Neuron (in vitro differentiated cells): ENCODE data around the gene APCDD1L.

Experiments
- H2AFZ ChIP-seq: one replicate; pipeline ENCODE4 v1.6.1; 2013; ENCODE audit warnings: low read depth, mild to moderate bottlenecking, inconsistent platforms, low read length, moderate library complexity
- H3K27me3 ChIP-seq: one replicate; pipeline ENCODE4 v1.6.1; 2013; ENCODE audit warnings: low read length; ENCODE audit not compliant: insufficient read depth
- H3K36me3 ChIP-seq: one replicate; pipeline ENCODE4 v1.6.1; 2013; ENCODE audit warnings: low read length; ENCODE audit not compliant: insufficient read depth
- H3K4me1 ChIP-seq: one replicate; pipeline ENCODE4 v1.6.1; 2013; ENCODE audit warnings: low read length; ENCODE audit not compliant: insufficient read depth
- H3K4me3 ChIP-seq: 2 replicates; pipeline ENCODE4 v1.5.1; 2013; ENCODE audit warnings: mild to moderate bottlenecking, low read length, moderate library complexity
- H3K9me3 ChIP-seq: one replicate; pipeline ENCODE4 v1.6.1; 2013; ENCODE audit warnings: low read length

Gene APCDD1L

GRCh38 chr20:58457083-58457695, 58.0 kb downstream of the APCDD1L start:
- no peak overlapping the region for H3K4me3 ChIP-seq
- H3K36me3 ChIP-seq = no peaks in the 10 kb centered on the region
- H3K9me3 ChIP-seq = peaks cover 2% of the 10 kb centered on the region
- no peaks in the 10 kb centered on the region for H3K27me3 ChIP-seq
- H3K4me1 ChIP-seq = no peaks in the 10 kb centered on the region
- H2AFZ ChIP-seq = no peak overlapping the region

DNA sequence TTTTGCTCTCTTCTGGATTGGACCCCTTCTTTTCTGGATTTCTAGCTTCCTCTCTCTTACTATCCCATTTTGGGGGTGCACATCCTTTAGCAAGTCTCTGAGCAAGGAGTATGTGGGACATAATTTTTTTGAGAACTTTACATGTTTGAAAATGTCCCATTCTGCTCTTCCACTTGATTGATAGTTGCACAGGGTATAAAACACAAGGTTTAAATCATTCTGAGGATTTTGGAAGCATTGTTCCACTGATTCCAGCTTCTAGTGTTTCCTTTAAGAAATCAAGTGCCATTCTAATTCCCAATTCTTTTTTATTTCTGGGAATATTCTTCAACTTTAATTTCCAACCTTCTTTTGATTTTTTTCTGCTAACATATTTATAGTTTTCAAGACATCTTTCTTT, 60.7 kb downstream of the APCDD1L start:
- H3K4me3 ChIP-seq = no peak overlapping the region
- no peak overlapping the region for H2AFZ ChIP-seq
- H3K36me3 ChIP-seq = no peaks in the 10 kb centered on the region
- peaks cover 2% of the 10 kb centered on the region for H3K9me3 ChIP-seq
- no peaks in the 10 kb centered on the region for H3K27me3 ChIP-seq
- H3K4me1 ChIP-seq = no peaks in the 10 kb centered on the region

GRCh38 chr20:58453391-58453790, 61.8 kb downstream of the APCDD1L start:
- Histone ChIP-seq H3K36me3 (no peaks in the 10 kb centered on the region), H3K27me3 (no peaks in the 10 kb centered on the region), H3K4me1 (no peaks in the 10 kb centered on the region), H3K4me3 (no peak overlapping the region), H3K9me3 (peaks cover 2% of the 10 kb centered on the region), H2AFZ (no peak overlapping the region)

DNA sequence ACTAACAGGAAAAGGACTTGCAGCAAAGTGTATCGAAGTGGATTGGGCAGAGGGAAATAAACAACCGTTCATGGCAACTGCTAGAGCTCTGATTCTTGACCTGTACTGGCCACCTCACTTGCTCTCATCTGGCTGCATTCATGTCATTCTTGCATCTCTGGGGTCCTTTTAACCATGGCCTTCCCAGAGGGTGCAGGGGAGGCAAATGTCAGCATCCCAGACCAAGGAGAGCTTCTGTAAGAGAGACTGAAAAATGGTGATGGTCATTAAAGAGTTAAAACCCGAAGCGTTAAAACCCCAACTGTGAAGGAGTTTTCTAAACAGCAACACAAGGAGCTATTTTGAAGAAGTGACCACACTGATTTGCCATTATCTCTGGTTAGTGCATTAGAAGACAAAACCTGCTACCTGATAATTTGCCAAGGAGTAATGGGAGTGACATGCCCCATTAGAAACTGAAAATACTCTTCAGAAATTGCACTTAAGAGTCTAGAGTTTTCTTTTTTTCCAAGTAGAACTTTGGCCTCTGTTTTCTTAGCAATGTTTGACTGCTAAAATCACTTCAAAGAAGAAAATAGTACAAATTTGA, 62.4 kb downstream of the APCDD1L start:
- H3K4me3 ChIP-seq = no peak overlapping the region
- no peak overlapping the region for H2AFZ ChIP-seq
- H3K4me1 ChIP-seq = no peaks in the 10 kb centered on the region
- peaks cover 4% of the 10 kb centered on the region for H3K36me3 ChIP-seq
- H3K9me3 ChIP-seq = peaks cover 2% of the 10 kb centered on the region
- H3K27me3 ChIP-seq = no peaks in the 10 kb centered on the region

- peaks cover 20% of the 10 kb centered on the region for H3K36me3 ChIP-seq
- H3K27me3 ChIP-seq = no peaks in the 10 kb centered on the region
- no peak overlapping the region for H3K4me3 ChIP-seq
- no peak overlapping the region for H2AFZ ChIP-seq
- H3K4me1 ChIP-seq = no peaks in the 10 kb centered on the region
- peaks cover 2% of the 10 kb centered on the region for H3K9me3 ChIP-seq
These were observed 64.9 kb downstream of the APCDD1L start for GRCh38 chr20:58450254-58450653.

DNA sequence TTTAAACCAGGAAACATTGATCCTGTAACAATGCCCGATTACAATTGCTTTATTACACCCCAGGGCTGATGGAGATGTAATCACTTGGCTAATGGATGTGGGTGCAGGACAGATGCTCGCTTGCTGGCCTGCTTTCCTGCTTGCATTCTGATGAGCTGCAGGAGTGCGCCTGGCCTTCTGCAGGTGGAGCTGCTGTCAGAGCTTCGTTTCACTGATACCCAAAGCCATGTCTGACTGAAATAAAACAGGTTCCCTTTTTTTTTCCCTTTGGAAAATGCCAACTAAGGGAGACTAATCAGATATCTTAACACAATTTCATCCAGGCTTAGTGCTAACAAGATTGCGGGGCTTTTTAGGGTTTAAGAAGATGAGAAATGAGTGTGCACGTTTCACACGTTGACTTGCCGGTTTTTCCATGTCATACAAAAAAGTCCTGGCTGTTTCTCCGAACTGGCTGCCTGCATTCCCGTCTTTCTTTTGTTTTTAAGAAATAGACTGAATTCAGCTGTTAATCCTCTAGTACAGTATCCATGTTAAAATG, 65.4 kb downstream of the APCDD1L start:
- peaks cover 24% of the 10 kb centered on the region for H3K36me3 ChIP-seq
- H3K27me3 ChIP-seq = no peaks in the 10 kb centered on the region
- no peaks in the 10 kb centered on the region for H3K4me1 ChIP-seq
- no peak overlapping the region for H3K4me3 ChIP-seq
- no peak overlapping the region for H2AFZ ChIP-seq
- peaks cover 2% of the 10 kb centered on the region for H3K9me3 ChIP-seq

DNA sequence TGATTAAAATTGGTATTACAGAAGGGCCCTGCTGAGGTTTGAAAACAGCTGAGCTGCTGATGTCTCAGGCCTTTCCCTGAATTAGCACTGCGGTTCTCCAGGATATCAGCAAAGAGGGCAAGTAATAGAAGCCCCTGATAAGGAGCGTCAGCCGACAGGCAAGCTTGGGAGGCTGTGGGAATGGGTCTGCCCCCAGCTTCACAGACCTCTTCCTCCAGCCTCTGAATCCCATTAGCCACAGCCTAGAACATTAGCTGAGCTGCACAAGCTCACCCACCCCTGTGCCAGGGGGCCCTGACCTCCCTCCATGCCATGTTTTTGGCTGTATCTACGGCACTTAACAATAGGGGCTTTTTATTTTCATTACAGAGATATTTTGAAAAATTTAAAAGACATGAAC, 66.2 kb downstream of the APCDD1L start:
- no peak overlapping the region for H3K4me3 ChIP-seq
- no peaks in the 10 kb centered on the region for H3K27me3 ChIP-seq
- peaks cover 31% of the 10 kb centered on the region for H3K36me3 ChIP-seq
- no peak overlapping the region for H2AFZ ChIP-seq
- H3K9me3 ChIP-seq = no peaks in the 10 kb centered on the region
- no peaks in the 10 kb centered on the region for H3K4me1 ChIP-seq

DNA sequence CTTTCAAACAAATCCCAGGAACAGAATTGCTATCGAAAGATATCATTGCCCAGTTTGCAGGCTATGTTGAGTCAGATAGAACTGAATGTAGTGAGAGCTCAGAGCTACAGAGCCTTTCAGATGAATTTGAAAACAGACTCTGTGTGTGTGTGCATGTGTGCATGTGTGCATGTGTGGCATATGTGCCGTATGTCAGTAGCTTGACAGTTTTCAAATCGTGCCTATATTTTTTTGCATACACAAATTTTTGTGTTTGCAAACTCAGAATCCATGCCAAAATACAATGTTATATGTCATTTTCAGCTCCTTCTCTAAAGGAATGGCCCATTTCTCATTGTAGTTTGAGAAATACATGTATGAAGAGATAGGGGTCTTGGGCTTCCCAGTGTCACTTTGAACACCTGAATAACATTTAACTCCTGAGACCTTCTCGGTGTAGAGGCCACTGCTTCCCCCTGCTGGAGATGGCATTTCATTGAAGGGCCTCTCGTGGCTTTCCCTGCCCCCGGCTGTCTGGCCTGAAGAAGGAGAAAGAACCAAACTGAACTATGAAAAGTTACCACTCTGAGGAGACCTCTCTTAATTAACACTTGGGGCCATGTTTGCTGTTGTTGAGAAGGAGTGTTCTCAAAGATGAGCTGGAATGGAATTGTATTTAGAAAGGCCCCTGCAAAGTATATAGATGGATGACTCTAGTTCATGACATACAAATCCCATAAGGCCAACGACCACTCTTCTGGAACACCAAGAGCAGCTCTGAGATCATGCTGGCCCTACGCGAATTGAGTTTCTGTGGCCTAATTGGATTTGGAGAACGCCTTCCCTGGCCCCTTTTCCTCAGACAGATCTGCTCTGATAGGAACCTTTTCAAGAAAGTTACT, 67.4 kb downstream of the APCDD1L start:
- Histone ChIP-seq H3K27me3 (no peaks in the 10 kb centered on the region), H3K9me3 (no peaks in the 10 kb centered on the region), H3K4me3 (no peak overlapping the region), H3K36me3 (peaks cover 38% of the 10 kb centered on the region), H3K4me1 (no peaks in the 10 kb centered on the region), H2AFZ (no peak overlapping the region)

DNA sequence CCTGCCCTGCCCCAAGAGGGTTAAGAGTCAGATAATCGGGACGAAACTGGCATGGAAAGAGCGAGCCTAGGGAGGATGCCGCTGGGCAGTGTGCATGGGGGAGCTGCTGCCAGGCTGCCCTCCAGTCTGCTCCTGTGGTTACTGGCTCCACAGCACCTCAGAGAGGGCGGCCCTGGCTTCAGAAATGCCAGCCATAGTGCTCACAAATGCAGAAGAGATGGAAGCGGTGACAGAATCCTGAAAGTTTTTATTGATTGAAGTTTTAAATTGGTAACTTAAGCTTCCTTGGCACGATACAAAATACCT, 68.3 kb downstream of the APCDD1L start:
- Histone ChIP-seq H3K9me3 (no peaks in the 10 kb centered on the region), H3K36me3 (peaks cover 42% of the 10 kb centered on the region), H3K4me3 (no peak overlapping the region), H2AFZ (no peak overlapping the region), H3K27me3 (no peaks in the 10 kb centered on the region), H3K4me1 (no peaks in the 10 kb centered on the region)

- H3K9me3 ChIP-seq = no peaks in the 10 kb centered on the region
These were observed 68.8 kb downstream of the APCDD1L start for GRCh38 chr20:58446264-58446959.

GRCh38 chr20:58444746-58445255, 70.4 kb downstream of the APCDD1L start:
- no peak overlapping the region for H3K4me3 ChIP-seq
- H3K36me3 ChIP-seq = peaks cover 51% of the 10 kb centered on the region
- H3K4me1 ChIP-seq = no peaks in the 10 kb centered on the region
- no peaks in the 10 kb centered on the region for H3K27me3 ChIP-seq
- no peaks in the 10 kb centered on the region for H3K9me3 ChIP-seq
- no peak overlapping the region for H2AFZ ChIP-seq

More at GRCh38 chr20:58446264-58446959, 68.8 kb downstream of the APCDD1L start:
- Histone ChIP-seq H3K4me3 (no peak overlapping the region), H2AFZ (no peak overlapping the region), H3K4me1 (no peaks in the 10 kb centered on the region), H3K36me3 (peaks cover 42% of the 10 kb centered on the region), H3K27me3 (no peaks in the 10 kb centered on the region)

DNA sequence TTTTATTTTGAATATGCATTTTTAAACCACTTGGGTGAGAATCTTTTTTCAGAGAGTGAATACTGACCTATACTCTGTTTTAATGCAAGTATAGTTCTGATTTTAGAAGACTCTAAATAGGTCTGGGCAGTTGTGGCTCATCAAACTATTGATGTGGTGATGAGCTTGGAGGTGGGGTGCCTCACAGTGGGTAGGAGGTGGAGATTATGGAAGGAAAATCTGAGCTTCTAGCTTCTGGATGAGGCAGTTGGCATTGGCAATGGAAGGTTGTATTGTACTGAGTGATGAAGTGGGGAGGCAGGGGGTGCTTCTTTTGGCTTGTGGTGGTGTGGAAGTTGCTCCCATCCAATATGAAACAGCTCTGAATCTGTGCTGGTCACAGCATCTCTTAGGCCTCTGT, 73.5 kb downstream of the APCDD1L start:
- H3K36me3 ChIP-seq = peaks cover 45% of the 10 kb centered on the region
- H2AFZ ChIP-seq = no peak overlapping the region
- no peak overlapping the region for H3K4me3 ChIP-seq
- no peaks in the 10 kb centered on the region for H3K9me3 ChIP-seq
- H3K4me1 ChIP-seq = no peaks in the 10 kb centered on the region
- H3K27me3 ChIP-seq = no peaks in the 10 kb centered on the region
